Posterior cingulate gyrus (tissue), 11 donors: ENCODE results near the gene SFR1.
"Not testable (repeated sequence)": the region's sequence is repeated elsewhere in the genome, so short reads cannot be mapped to it uniquely, and the experiment has no call there.

Experiments used
- DNase-seq, 10 donors: peaks; one replicate each; pipeline versions ENCODE4 v3.0.0 to v3.0.0-alpha.2; 2020 to 2021; ENCODE audit warnings: mixed read lengths in 3 of 10
- intact Hi-C: fragments of 100-400 bp; cut with DNase I; formaldehyde crosslinking; loops from one replicate; pipeline ENCODE4 v1.15.1; 2023

Gene SFR1

GRCh38 chr10:104151737-104152136 is 29.8 kb downstream of the SFR1 start:
- no peak for DNase-seq
- intact Hi-C loops, result no loop called here

GRCh38 chr10:104155591-104155990 is 33.6 kb downstream of the SFR1 start:
- DNase-seq, result no peak
- intact Hi-C loops, result no loop called here

GRCh38 chr10:104170610-104171254 is 48.8 kb downstream of the SFR1 start:
- intact Hi-C loops, result no loop called here
- DNase-seq, result no peak

DNA sequence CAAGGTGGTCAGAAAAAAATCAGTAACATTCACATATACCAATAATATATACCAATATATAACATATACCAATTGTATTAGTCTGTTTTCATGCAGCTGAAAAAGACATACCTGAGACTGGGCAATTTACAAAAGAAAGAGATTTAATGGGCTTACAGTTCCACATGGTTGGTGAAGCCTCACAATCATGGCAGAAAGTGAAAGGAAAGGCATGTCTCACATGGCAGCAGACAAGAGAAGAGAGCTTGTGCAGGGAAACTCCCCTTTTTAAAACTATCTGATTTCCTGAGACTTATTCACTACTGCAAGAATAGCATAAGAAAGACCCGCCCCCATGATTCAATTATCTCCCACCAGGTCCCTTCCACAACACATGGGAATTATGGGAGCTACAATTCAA is 52.2 kb downstream of the SFR1 start:
- DNase-seq, intact Hi-C loops: not testable (repeated sequence)
